A673 (cell line): ENCODE results near the gene HPCA.

Experiments used
- CTCF ChIP-seq: fragments of 300-800, 200-600 bp; sonication (generic); conservative IDR thresholded peaks from 2 replicates; pipeline ENCODE4 v1.5.1; 2017; ENCODE audit warnings: low read depth, mild to moderate bottlenecking, antibody characterized with exemption, low read length, moderate library complexity, mixed read lengths
- EZH2 ChIP-seq: fragments of 200-600 bp; sonication (generic); IDR thresholded peaks from 2 replicates; pipeline ENCODE4 v1.6.1; 2017; ENCODE audit warnings: borderline replicate concordance, low read depth, mild to moderate bottlenecking, mixed read lengths, antibody characterized with exemption, low read length; ENCODE audit not compliant: poor library complexity, severe bottlenecking

- TF ChIP-seq CTCF, result no peak
- no peak for TF ChIP-seq EZH2
Measured at GRCh38 chr1:32902535-32902920, 16.2 kb downstream of the HPCA start.
